Hepatocyte (in vitro differentiated cells): ENCODE measurements around the gene HMGN4.
"Not testable (repeated sequence)": the region's sequence is repeated elsewhere in the genome, so short reads cannot be mapped to it uniquely, and the experiment has no call there.

ENCODE experiments used
- EZH2 ChIP-seq: fragments of 200-600 bp; sonication (generic); IDR thresholded peaks from 2 replicates; pipeline ENCODE4 v1.6.1; 2016; ENCODE audit warnings: antibody characterized with exemption, mild to moderate bottlenecking, borderline replicate concordance
- EZH2phosphoT487 ChIP-seq: fragments of 200-600 bp; sonication (generic); IDR thresholded peaks from one replicate; pipeline ENCODE4 v1.6.1; 2018; ENCODE audit warnings: antibody characterized with exemption, mild to moderate bottlenecking, low read depth, moderate library complexity; ENCODE audit not compliant: unreplicated experiment, severe bottlenecking
- TF ChIP-seq, protein P1 (sequence below): fragments of 200-600 bp; sonication (generic); IDR thresholded peaks from 2 replicates; pipeline ENCODE4 v1.5.1; 2016; ENCODE audit warnings: antibody characterized with exemption, mild to moderate bottlenecking; ENCODE audit not compliant: poor library complexity

DNA sequence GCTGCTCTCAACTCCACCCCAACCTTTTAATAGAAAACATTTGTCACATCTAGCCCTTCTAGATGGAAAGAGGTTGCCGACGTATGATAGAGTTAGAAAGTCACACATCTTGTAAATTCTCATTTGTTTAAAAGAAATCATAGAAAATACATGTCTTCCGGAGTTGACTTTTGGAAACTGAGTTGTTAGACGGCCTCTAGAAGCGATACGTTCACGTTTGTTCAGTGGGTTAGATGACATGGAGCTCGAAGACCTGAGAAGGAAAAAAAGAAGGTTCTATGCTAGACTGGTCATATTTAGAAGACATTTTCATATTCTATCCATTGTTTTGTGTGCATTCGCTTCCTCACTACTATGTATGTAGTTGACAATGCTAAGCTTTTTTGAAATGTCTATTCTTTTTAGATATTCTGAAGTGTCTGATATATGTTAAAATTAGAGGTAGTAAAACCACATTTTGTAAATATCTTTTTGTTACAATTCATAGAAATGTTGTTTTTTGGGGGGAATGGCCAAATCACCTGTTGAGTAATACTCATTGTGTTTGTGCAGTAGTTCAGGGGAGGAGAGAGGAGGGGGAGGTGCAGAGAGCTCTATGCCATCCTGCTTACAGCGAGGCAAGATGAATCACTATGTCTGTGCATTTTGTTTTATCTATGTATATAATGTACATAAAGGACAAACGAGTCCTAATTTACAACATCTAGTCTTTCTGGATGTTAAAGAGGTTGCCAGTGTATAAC, 15.5 kb upstream of the HMGN4 start:
- TF ChIP-seq, protein P1, sequence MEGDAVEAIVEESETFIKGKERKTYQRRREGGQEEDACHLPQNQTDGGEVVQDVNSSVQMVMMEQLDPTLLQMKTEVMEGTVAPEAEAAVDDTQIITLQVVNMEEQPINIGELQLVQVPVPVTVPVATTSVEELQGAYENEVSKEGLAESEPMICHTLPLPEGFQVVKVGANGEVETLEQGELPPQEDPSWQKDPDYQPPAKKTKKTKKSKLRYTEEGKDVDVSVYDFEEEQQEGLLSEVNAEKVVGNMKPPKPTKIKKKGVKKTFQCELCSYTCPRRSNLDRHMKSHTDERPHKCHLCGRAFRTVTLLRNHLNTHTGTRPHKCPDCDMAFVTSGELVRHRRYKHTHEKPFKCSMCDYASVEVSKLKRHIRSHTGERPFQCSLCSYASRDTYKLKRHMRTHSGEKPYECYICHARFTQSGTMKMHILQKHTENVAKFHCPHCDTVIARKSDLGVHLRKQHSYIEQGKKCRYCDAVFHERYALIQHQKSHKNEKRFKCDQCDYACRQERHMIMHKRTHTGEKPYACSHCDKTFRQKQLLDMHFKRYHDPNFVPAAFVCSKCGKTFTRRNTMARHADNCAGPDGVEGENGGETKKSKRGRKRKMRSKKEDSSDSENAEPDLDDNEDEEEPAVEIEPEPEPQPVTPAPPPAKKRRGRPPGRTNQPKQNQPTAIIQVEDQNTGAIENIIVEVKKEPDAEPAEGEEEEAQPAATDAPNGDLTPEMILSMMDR: not testable (repeated sequence)
- not testable (repeated sequence) for TF ChIP-seq EZH2, EZH2phosphoT487
